Neural cell (in vitro differentiated cells): ENCODE data around the gene GNE. TPM values are rescaled to one million over a fixed set of nuclear protein-coding genes. Genes with fewer than 3 reads are reported as not detected.

Source experiments
- H2AFZ ChIP-seq: fragments of 200-600, 300-800 bp; sonication (generic), shearing (Covaris generic); 2 replicates; pipeline ENCODE4 v1.6.0; 2014; ENCODE audit warnings: low read depth, mild to moderate bottlenecking, antibody characterized with exemption, low read length, moderate library complexity
- H3F3A ChIP-seq: fragments of 200-600 bp; shearing (Covaris generic); 2 replicates; pipeline ENCODE4 v1.6.1; 2016; ENCODE audit warnings: mild to moderate bottlenecking, moderate library complexity, mixed read lengths, antibody characterized with exemption, low read length; ENCODE audit not compliant: insufficient read depth, poor library complexity, severe bottlenecking
- H3K27ac ChIP-seq: fragments of 200-600, 300-800 bp; sonication (generic), shearing (Covaris generic); 2 replicates; pipeline ENCODE4 v1.5.1; 2014; ENCODE audit warnings: mild to moderate bottlenecking, low read length, moderate library complexity
- H3K27me3 ChIP-seq: fragments of 300-800, 200-600 bp; sonication (generic), shearing (Covaris generic); 2 replicates; pipeline ENCODE4 v1.6.0; 2014; ENCODE audit warnings: mild to moderate bottlenecking, low read depth, low read length, moderate library complexity; ENCODE audit not compliant: insufficient read depth
- H3K36me3 ChIP-seq: fragments of 300-800, 200-600 bp; sonication (generic), shearing (Covaris generic); 2 replicates; pipeline ENCODE4 v1.5.1; 2014; ENCODE audit warnings: mild to moderate bottlenecking, antibody characterized with exemption, low read length, moderate library complexity; ENCODE audit not compliant: insufficient read depth
- H3K4me2 ChIP-seq: fragments of 300-800, 200-600 bp; sonication (generic), shearing (Covaris generic); 2 replicates; pipeline ENCODE4 v1.6.0; 2014; ENCODE audit warnings: mild to moderate bottlenecking, low read length
- H3K4me3 ChIP-seq: fragments of 300-800, 200-600 bp; sonication (generic), shearing (Covaris generic); 2 replicates; pipeline ENCODE4 v1.5.1; 2014; ENCODE audit warnings: mild to moderate bottlenecking, low read length, moderate library complexity
- H3K79me2 ChIP-seq: fragments of 200-600 bp; shearing (Covaris generic); replicated peaks from 2 replicates; pipeline ENCODE4 v1.6.0; 2014; ENCODE audit warnings: mild to moderate bottlenecking, low read length, moderate library complexity; ENCODE audit not compliant: insufficient read depth
- H3K9ac ChIP-seq: fragments of 300-800, 200-600 bp; sonication (generic), shearing (Covaris generic); 2 replicates; pipeline ENCODE4 v1.6.1; 2016; ENCODE audit warnings: mild to moderate bottlenecking, low read length, mixed read lengths
- H3K9me2 ChIP-seq: fragments of 200-600 bp; shearing (Covaris generic); 2 replicates; pipeline ENCODE4 v1.6.1; 2016; ENCODE audit warnings: mild to moderate bottlenecking, low read length, mixed read lengths; ENCODE audit not compliant: insufficient read depth
- H3K9me3 ChIP-seq: fragments of 200-600, 300-800 bp; sonication (generic), shearing (Covaris generic); 2 replicates; pipeline ENCODE4 v1.6.1; 2016; ENCODE audit warnings: mild to moderate bottlenecking, mixed run types, low read length, moderate library complexity, mixed read lengths
- H4K20me1 ChIP-seq: fragments of 200-600 bp; shearing (Covaris generic); 2 replicates; pipeline ENCODE4 v1.6.1; 2016; ENCODE audit warnings: mild to moderate bottlenecking, mixed run types; ENCODE audit not compliant: insufficient read depth
- CTCF ChIP-seq: fragments of 450-650 bp; IDR thresholded peaks from 2 replicates; pipeline ENCODE4 v1.5.1; 2014; ENCODE audit warnings: antibody characterized with exemption, mild to moderate bottlenecking, moderate library complexity; ENCODE audit not compliant: poor library complexity, severe bottlenecking
- EP300 ChIP-seq: fragments of 450-650 bp; conservative IDR thresholded peaks from 2 replicates; pipeline ENCODE4 v1.6.1; 2014; ENCODE audit warnings: antibody characterized with exemption, mild to moderate bottlenecking, moderate library complexity; ENCODE audit not compliant: poor library complexity, severe bottlenecking
- EZH2 ChIP-seq: fragments of 200-600, 300-800 bp; shearing (Covaris generic), sonication (generic); IDR thresholded peaks from 2 replicates; pipeline ENCODE4 v1.6.1; 2014; ENCODE audit warnings: antibody characterized with exemption, low read length, borderline replicate concordance, mild to moderate bottlenecking; ENCODE audit not compliant: insufficient read depth, poor library complexity, severe bottlenecking
- MXI1 ChIP-seq: fragments of 450-650 bp; conservative IDR thresholded peaks from 2 replicates; pipeline ENCODE4 v1.6.1; 2014; ENCODE audit warnings: antibody characterized with exemption, mild to moderate bottlenecking; ENCODE audit not compliant: poor library complexity, severe bottlenecking
- POLR2AphosphoS5 ChIP-seq: IDR thresholded peaks from 2 replicates; pipeline ENCODE4 v1.6.1; 2012
- RAD21 ChIP-seq: fragments of 450-650 bp; conservative IDR thresholded peaks from 2 replicates; pipeline ENCODE4 v1.6.1; 2014; ENCODE audit warnings: antibody characterized with exemption, mild to moderate bottlenecking, moderate library complexity
- REST ChIP-seq: IDR thresholded peaks from 2 replicates; pipeline ENCODE4 v1.6.1; 2012; ENCODE audit warnings: borderline replicate concordance
- SMC3 ChIP-seq: fragments of 450-650 bp; conservative IDR thresholded peaks from 2 replicates; pipeline ENCODE4 v1.6.1; 2014; ENCODE audit warnings: antibody characterized with exemption, mild to moderate bottlenecking, moderate library complexity; ENCODE audit not compliant: poor library complexity
- TAF1 ChIP-seq: IDR thresholded peaks from 2 replicates; pipeline ENCODE4 v1.6.1; 2012; ENCODE audit warnings: low read depth
- polyA plus RNA-seq: library from polyadenylated mRNA; depleted of rRNA; stranded (reverse); fragments of >200 nt; gene quantifications from 2 replicates; pipeline ENCODE4 v1.2.3, GENCODE V29; 2014

GNE gene
- polyA plus RNA-seq, 1 donor from 2014 or later, result 22.7 TPM

- no peaks in the 10 kb centered on the region for H3K79me2 ChIP-seq
- H3K27me3 ChIP-seq, result no peaks in the 10 kb centered on the region
- H3K4me3 ChIP-seq, result no peak overlapping the region
- no peaks in the 10 kb centered on the region for H3K36me3 ChIP-seq
- no peak overlapping the region for H3K4me2 ChIP-seq
- no peaks in the 10 kb centered on the region for H4K20me1 ChIP-seq
- H3K9me3 ChIP-seq, result no peaks in the 10 kb centered on the region
- H3F3A ChIP-seq, result no peaks in the 10 kb centered on the region
- H3K9ac ChIP-seq, result no peak overlapping the region
- no peak overlapping the region for H3K27ac ChIP-seq
- H3K9me2 ChIP-seq, result no peaks in the 10 kb centered on the region
- no peak overlapping the region for H2AFZ ChIP-seq
- TF ChIP-seq CTCF, result no peak
- no peak for TF ChIP-seq EZH2
- no peak for TF ChIP-seq SMC3
- TF ChIP-seq POLR2AphosphoS5, result no peak
- TF ChIP-seq RAD21, result no peak
- no peak for TF ChIP-seq EP300
- TF ChIP-seq TAF1, result no peak
- no peak for TF ChIP-seq REST
Measured at GRCh38 chr9:36284226-36284625, 26.0 kb upstream of the GNE start.

- Histone ChIP-seq H3K79me2 (no peaks in the 10 kb centered on the region), H3K4me2 (no peak overlapping the region), H3K9me3 (no peaks in the 10 kb centered on the region), H3K27ac (no peak overlapping the region), H3K27me3 (no peaks in the 10 kb centered on the region), H3F3A (no peaks in the 10 kb centered on the region), H3K9ac (no peak overlapping the region), H3K36me3 (no peaks in the 10 kb centered on the region), H3K4me3 (no peak overlapping the region), H3K9me2 (no peaks in the 10 kb centered on the region), H2AFZ (no peak overlapping the region), H4K20me1 (no peaks in the 10 kb centered on the region)
- TF ChIP-seq TAF1, result no peak
- TF ChIP-seq REST, result no peak
- no peak for TF ChIP-seq RAD21
- no peak for TF ChIP-seq SMC3
- TF ChIP-seq CTCF, result no peak
- no peak for TF ChIP-seq EZH2
- no peak for TF ChIP-seq MXI1
- TF ChIP-seq EP300, result no peak
- TF ChIP-seq POLR2AphosphoS5, result no peak
Measured at GRCh38 chr9:36282275-36282674, 24.0 kb upstream of the GNE start.
